T-helper 1 cell treated with Interleukin-12 subunit alpha and Interleukin-12 subunit beta and Interleukin-4 antibody, amounts not matched to agents 30 ng/mL and 1 ng/mL, for 36 hours (primary cell): ENCODE measurements around the gene PHYH. TPM values are rescaled to one million over a fixed set of nuclear protein-coding genes. Genes with fewer than 3 reads are reported as not detected.
"Not testable (repeated sequence)": the region's sequence is repeated elsewhere in the genome, so short reads cannot be mapped to it uniquely, and the experiment has no call there.

Source experiments
- intact Hi-C: fragments of 100-400 bp; cut with micrococcal nuclease; formaldehyde crosslinking; loops from one replicate; pipeline ENCODE4 v1.15.1; 2024
- total RNA-seq: library from RNA; stranded (reverse); gene quantifications from 2 replicates; pipeline ENCODE4 v1.2.3, GENCODE V29; 2022

Gene PHYH
- total RNA-seq: 9.3 and 10.2 TPM in 2 replicates

DNA sequence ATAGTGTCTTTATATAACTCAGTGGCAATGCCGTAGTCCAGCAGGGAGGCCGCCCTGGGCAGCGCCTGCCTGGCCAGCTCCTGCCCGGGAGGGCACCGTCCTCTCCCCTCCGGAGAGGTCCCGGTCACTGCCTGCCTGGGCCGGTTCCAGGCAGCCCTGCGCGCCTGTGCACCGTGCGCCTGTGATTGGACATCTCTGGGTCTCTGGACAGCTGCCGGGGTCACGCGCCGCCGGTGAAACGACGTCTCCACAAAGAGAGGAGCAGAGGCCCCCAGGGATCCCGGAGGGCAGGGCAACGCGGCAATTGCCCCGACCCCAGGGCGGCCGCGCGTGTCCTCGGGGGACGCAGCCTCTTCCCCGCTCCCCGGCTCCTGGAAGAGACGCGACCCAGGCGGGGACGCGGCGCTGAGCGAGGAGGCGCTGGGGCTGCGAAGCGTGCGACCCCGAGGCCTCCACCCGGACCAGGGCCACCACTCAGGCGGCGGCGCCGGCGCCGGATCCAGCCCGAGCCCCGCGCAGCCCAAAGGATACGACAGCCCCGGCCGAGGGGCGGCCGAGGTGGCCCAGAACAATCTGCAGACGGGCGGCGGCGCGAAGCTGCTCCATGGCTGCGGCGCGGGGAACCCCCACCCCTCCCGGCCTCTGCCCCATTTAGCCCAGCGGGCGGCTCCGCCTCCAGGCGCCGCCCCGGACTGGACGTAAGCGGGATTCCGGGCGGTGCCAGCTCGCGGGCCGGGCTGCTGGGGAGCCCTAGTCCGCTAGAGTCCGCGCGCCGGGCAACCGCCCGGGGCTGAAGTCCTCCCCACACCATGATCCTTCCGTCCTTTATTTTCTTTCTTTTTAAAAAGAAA is at the start of gene PHYH:
PHYH (minus strand) TSS at position 628 of the 851 bp plus-strand sequence; CDS start at position 606, 22 bp downstream.
- intact Hi-C loops: loop anchor here (5.0 to 10.0 kb wide), 5 partner anchors 1232 to 1868 kb away; partner anchors contain the start of genes CDNF, DCLRE1C, DHTKD1 and HSPA14

DNA sequence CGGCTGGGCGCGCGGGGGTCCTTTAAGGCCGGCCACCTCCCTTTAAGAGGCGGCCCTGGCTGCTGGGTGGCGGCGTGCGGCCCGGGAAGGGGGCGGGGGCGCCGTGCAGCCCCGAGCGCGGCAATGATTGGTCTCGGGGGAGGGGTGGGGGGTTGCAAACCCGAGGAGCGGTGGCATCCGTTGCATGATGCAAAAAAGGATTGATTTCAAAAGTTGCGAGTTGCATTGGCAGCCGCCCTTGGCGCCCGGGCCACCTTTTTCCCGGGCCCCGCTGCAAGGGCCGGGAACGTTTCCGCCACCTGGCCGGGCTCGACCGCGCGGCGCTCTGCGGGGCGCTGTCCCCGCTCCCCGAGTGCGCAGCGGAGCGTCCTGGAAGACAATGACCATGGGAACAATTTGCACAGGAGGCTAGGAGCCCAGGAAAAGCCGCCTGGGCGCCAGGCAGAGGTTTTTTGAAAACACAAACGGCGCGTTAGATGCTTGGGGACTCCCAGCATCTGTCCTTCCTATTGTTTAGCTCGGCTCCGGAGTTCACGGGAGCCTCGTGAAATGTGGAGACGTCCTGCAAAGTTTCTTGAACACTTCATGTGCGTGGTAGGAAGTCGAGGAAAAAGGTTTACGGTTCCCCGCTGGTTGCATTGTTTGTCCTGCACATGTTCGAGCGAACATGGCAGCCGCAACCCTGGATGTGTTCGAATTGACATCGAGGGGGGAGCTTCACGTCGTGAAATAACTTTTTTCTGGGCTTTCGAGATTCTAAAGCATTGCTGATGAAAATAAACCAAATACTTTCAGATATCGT is 48.6 kb upstream of the PHYH start, which contains the start of gene SEPHS1:
SEPHS1 (minus strand) TSS at position 78 of the 802 bp plus-strand sequence. CDS start 3,343 bp downstream, outside the sequence.
- intact Hi-C loops: loop anchor here (1.0 to 10.0 kb wide), 10 partner anchors 8 to 1306 kb away; partner anchors contain the start of genes MCM10, PRPF18 and UPF2

DNA sequence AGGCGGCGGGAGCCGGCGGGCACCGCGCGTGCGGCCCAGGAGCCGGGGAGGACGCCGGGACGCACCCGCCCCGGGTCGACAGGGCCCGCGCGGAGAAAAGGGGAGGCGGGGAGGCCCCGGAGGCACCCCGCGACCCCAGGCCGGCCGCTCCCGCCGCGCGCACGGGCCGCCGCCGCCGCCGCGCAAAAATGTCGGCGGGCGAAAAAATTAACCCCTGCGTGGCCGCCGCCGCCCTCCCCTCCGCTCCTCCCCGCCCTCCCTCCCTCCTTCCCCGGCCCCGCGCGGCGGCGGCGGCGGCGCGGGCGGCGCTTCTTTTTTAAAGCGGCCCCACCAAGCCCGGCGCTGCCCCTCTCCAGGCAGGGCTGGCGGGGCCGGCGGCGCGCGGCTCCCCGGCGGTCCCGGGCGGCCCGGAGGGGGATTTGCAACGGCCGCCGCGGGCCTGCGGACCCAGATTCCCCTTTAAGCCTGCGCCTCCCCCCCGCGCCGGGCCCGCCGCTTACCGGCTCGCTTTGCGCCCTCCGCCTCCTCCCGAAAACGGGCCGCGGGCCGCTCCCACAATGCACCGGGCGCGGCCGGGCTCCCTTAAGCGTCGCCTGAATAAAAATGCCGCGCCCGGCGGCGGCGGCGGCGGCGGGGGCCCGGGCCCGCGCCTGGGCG is 47.8 kb upstream of the PHYH start:
- intact Hi-C loops: loop anchor here (1.0 to 10.0 kb wide), 10 partner anchors 7 to 1531 kb away; partner anchors contain the start of genes MCM10, SUV39H2 and UPF2

DNA sequence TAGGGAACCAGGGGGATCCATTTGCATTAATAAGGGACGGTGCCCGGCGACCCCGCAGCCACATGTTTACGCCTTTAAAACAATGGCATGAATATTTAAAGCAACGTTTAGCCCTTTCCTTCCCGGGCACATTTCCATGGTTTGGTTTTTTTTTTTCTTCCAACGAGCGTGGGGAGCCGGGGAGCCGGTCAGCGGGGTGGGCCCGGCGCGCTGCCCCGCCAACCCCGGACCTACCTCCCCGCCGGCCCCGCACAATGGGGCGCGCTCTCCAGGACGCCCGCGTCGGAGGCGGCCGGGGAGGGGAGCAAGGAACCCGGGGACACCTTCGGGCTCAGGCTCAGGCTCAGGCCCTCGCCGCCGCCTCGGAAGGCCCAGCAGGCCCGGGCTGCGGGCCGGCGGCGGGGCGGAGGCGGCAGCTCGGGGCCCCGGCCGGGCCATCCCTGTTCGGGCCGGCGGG is 47.2 kb upstream of the PHYH start:
- intact Hi-C loops: loop anchor here (2.0 to 10.0 kb wide), 5 partner anchors 635 to 1532 kb away; partner anchors contain the start of genes SUV39H2 and UPF2

DNA sequence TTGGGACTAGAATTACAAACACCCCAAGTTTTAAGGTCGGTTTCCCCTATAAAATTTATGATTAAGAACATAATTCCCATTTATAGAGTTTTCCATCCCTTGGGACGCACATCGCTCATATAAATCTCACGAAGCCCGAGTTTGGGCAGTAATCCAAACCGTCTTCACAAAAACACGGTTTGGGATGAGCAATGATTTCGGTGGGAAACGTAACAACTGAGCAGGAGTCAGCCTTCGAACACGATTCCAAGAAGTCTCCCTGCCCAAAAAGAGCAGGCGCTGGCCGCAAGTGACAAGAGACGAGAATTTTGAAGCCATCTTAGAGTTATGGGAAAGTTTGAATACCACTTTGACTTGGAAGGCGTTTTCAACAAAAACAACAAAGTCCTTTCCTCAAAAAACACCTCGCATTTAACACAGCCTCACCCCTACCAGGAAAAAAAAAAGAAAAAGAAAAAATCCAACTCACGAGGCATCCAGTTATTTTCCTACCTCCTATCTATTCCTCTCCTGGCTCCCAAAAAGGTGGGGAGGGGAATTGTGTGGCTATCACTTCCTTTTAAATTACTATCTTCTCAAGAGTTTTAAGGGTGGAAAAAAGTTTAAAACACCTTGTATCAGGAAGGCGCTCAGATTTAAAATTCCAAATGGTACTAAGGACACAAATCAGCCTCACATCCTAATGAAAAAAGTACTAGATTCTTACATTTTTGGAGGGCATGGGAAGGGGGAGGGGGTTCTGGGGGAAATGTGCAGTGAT is 46.6 kb upstream of the PHYH start:
- intact Hi-C loops: loop anchor here (2.0 to 10.0 kb wide), 5 partner anchors 634 to 1532 kb away; partner anchors contain the start of genes SUV39H2 and UPF2

DNA sequence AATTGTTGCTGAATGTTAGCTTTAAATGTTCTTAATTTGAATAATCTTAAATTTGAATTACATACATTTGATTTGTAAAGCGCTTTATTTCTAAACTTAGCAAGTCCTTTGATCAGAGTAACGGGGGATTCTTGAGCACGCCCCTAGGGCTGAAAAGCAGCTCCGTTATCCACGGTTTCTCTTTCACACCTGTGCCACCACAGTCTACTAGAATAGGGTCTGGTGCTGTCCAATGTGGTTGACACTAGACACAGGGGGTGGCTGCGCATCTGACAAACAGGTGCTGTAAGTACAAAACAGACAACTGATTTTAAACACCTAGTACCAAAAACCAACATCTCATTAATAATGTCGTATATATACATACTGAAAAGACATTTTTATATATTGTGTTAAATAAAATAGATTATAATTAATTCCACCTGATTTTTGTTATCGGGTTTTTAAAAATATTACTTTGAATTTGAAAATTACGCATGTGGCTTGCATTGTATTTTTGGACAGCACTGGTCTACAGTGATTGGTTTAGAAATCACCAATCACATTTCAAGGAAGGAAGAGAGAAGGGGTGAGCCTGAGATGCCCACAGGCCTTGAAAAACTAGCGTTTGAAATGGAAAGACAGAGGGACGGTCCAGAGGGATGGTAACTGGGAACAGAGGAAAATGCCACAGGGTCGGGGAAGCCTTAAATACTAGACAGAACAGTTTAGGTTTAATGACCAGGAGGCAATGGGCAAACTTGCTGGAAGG is 40.9 kb upstream of the PHYH start:
- intact Hi-C loops: loop anchor here (1.0 to 10.0 kb wide), 4 partner anchors 8 to 1264 kb away; partner anchors contain the start of genes MCM10 and SEPHS1

DNA sequence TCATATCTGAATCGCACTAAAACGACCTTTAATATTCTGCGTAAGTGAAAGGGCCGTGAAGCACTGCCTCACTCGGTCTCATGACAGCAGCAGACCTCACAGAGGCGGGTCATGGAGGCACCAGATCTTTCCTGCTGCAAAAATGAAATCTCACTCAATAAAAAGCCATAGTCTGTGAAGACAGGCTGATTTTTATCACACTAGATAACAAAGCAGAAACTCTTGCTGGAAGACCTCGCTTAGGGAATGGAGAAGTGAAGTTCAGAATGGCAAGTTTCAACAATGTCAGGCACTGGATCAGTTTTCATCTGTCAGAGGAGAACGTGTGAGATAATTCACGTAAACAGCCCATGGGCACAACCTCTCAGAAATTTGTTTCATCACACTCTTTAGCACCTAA is 40.2 kb upstream of the PHYH start:
- intact Hi-C loops: loop anchor here (1.0 to 10.0 kb wide), 4 partner anchors 8 to 1265 kb away; partner anchors contain the start of genes MCM10 and SEPHS1

DNA sequence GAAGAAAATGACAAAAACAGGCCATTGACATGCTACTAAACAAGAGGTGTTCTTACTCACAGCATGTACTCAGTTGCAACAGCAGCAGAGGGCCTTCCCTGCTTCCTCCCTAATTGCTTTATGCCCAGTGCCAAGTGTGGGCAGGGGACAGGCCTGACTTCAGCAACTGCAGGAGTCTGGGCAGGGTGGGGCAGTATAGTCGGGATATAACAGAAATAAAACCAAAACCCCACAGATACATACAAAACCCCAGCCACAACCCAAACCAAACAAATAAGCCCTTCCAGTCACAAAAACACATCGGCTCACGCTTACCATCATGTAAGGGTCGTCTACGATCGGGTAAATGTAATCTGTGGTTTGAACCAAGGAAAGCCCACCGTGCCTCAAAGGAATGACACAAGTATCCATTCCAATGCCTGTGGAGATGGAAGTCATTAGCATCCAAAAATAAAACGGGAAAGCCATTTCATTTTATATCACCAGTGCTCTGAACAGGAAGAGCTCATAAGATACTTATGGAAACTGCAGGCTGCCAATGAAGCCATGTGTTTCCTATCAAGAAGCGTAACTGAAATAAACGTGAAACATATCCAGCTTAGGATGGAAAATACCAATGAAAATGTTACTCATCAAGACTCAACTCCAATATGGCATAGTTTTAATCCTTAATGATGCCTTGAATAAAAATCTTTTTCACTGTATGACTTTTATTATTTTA is 38.7 kb upstream of the PHYH start:
- intact Hi-C loops: no loop called here

DNA sequence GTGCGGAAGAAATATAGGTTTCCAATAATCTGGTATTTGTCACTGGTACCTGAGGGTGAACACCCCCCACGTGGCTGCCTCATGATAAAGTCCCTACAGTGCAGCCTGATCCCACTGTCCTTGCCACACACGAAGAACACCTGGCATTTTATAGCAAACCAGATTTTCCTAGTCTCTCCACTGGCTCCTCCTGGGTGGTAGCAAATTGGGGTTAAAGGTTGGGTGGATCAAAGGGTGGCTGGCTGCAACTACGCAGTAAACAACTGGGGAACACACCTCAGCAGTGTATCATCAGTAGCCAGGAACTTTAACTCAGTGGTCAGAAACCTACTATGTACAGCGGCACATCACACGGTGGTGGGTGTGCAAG is 37.9 kb upstream of the PHYH start:
- intact Hi-C loops: no loop called here

DNA sequence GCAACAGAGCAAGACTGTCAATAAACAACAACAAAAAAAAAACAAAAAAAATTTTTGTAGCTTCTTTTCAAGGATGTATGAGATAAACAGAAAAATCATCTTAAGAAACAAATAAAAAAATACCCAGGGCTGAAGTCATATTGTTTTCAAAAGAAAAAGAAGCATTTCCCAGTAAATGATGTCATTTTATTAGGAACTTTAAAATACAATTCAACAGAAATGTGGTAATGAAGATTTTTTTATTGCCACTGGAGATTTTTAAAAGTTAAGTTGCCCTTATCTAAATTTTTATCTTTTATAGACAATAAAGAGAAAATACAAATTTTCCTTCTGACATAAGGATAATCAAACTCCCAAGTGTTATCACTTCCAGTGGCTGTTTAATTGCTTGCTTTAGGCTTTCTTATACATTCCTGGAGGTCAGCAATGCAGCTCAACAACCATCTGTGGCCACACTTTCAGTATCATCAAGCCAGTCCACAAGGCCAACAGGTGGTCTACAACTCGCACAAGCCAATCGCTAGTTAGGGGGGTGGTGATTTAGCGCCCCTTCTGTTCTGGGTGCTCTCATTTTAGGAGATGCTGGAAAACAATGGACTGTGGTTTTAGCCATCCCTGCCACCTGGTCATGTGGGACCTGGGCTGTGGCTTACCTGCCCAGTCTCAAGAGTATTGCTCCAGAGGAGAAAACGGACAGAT is 37.4 kb upstream of the PHYH start:
- intact Hi-C loops: no loop called here

DNA sequence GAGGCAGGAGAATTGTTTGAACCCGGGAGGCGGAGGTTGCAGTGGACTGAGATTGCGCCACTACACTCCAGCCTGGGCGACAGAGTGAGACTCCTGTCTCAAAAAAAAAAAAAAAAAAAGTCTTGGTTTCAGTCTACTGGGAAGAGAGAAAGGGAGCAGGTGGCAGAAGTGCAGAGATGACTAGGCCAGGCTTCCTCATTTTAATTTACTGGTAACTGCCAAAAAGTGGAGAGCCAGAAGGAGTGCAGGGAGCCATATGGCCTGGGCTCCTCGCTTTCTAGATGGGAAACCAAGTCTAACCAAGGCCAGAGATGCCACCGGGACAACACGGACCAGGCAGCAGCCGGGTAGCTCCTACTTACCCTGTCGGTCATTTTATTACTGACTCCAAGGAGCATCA is 36.0 kb upstream of the PHYH start:
- intact Hi-C loops: no loop called here

DNA sequence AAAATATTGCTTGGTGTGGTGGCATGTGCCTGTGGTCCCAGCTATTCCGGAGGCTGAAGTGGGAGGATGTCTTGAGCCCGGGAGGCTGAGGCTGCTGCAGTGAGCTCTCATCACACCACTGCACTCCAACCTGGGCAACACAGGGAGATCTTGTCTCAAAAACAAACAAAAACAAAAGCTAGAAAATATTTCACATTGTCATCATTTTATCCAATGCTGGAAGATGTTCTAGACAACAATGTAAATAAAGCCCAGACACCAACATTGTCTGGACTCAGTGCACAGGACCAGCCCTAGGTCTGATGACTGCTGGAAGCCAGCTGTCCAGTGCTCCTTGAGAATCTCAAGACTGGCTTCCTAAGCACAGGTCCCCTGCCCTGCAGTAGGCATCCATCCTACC is 34.7 kb upstream of the PHYH start:
- intact Hi-C loops: no loop called here

DNA sequence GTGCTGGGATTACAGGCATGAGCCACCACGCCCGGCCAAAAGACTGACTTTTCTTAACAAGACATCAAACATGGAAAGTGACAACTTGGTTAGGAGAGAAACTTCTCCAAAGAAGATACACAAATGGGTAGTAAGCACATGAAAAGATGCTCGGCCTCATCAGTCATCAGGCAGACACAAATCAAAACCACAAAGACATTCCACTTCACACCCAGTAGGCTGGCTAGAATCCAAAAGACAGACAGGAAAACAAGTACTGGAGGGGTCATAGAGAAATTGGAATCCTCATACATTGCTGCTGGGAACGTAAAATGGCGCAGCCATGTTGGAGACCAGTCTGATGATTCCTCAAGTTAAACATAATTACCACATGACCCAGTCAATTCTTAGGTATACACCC is 31.8 kb upstream of the PHYH start:
- intact Hi-C loops: no loop called here

DNA sequence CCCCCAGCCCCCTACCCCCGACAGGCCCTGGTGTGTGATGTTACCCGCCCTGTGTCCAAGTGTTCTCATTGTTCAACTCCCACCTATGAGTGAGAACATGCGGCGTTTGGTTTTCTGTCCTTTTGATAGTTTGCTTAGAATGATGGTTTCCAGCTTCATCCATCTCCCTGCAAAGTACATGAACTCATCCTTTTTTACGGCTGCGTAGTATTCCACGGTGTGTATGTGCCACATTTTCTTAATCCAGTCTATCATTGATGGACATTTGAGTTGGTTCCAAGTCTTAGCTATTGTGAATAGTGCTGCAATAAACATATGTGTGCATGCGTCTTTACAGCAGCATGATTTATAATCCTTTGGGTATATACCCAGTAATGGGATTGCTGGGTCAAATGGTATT is 31.1 kb upstream of the PHYH start:
- intact Hi-C loops: not testable (repeated sequence)

DNA sequence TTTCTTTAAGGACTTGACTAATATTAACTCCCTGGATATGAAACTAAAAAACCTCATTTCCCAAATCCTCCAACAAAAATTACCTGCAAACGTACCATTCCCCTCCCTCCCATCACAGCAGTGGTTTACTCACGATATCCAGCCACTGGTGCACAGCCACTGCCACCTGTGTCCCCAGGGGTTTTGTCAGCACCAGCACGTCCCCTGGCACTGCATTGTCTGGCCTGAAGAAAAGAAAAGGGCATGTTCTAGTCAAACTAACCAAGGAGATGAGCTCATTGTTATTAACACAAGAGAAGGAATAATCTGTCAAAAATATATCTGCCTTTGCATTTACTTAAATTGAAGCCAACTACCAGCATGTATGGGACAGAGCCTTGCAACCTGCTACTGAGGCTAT is 29.7 kb upstream of the PHYH start:
- intact Hi-C loops: no loop called here

DNA sequence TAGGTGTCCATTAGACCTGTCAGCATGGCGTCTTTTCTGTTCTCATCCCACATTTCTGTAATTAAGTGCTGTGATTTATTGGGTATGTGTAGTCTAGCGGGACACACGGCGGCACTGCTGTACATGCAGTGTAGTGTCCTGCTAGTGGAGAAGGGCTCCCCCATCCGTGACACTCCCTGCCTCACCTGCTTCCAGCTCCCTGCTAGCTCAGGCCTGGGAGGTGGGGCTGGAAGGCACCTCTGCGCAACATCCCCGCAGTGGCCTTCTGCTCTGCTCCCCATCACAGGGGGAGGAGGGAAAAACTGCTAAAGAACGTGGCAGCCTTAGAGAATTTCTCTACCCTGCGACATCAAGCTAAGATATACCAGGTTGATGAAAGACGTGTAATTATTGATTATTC is 28.7 kb upstream of the PHYH start:
- intact Hi-C loops: no loop called here

DNA sequence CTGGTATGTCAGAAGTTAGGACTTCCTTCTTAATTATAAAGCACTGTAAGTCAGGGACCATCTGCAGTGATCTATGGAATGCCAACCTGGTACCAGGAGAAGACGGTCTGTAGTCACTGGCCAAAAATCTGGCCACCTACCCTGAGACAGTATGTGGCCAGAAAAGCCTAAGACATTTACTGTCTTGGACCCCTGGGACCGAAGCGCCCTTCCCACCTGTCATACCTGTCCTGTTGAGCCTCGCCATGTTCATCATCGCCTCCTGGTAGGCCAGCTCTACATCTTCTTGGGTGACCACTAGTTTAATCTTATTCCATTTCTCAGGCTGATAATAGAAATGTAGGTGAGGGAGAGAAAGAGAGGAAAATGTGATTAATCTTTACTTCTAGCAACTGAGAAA is 28.3 kb upstream of the PHYH start:
- intact Hi-C loops: no loop called here

DNA sequence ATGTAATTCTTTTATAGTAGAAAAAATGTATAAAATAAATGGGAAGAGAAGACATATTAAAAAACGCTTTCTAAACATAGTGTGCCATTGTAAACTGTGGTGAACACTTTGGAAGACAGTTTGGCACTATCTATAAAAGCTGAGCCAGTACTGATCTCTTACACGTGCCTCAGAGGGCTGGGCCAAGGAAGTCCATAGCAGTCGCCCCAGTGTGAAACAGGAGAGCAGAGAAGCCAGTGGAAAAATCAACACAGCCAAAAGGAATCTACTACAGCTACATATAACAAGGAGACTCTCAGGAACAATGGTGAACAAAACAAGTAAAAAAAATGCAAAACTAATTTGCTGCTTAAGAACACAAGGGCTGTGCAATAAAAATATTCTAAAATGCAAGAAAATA is 27.7 kb upstream of the PHYH start:
- intact Hi-C loops: no loop called here
